HL-60/S4 treated with retinoic acid at 250 ng/mL for 4 days and 3 days (cell line): Measurements from ENCODE around the gene KCNK3.

Experiments used
- in situ Hi-C: fragments of 300-500 bp; cut with MboI; formaldehyde crosslinking; loops from 2 replicates; pipeline ENCODE4 v1.7.0; 2022; ENCODE audit warnings: low sequenced_read_pairs

Gene KCNK3

GRCh38 chr2:26778098-26778497, 85.6 kb downstream of the KCNK3 start:
- in situ Hi-C loops = no loop called here

- in situ Hi-C loops = no loop called here
Measured at GRCh38 chr2:26778507-26778906, 86.0 kb downstream of the KCNK3 start.

GRCh38 chr2:26780203-26780760, 87.8 kb downstream of the KCNK3 start:
- in situ Hi-C loops = no loop called here
